Measurements from ENCODE around the gene EHMT1.

EHMT1 gene

DNA sequence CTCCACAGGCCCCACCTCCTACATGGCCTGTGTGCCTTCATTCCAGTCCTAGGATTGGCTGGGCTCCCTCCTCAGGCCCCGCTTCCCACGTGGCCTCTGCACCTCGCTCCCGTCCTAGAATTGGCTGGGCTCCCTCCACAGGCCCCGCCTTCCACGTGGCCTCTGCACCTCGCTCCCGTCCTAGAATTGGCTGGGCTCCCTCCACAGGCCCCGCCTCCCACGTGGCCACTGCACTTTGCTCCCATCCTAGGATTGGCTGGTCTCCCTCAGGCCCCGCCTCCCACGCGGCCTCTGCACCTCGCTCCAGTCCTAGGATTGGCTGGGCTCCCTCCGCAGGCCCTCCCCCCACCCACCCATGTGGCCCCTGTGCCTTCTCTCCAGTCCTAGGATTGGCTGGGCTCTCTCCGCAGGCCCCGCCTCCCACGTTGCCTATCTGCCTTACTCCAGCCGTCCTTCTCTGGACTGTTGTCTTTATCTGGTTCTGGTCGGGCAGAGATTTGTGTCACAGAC lies 213.4 kb downstream of the EHMT1 start:
- Mint-ChIP-seq H3K9me3 (no peaks in the 10 kb centered on the region), H3K27me3 (ENCODE audit: low read depth) (no peaks in the 10 kb centered on the region), H3K27ac (no peak overlapping the region), H3K4me3 (no peak overlapping the region), H3K36me3 (ENCODE audit: low read depth) (peaks cover 51% of the 10 kb centered on the region), H3K4me1 (no peaks in the 10 kb centered on the region)
- TF ChIP-seq, protein P1, sequence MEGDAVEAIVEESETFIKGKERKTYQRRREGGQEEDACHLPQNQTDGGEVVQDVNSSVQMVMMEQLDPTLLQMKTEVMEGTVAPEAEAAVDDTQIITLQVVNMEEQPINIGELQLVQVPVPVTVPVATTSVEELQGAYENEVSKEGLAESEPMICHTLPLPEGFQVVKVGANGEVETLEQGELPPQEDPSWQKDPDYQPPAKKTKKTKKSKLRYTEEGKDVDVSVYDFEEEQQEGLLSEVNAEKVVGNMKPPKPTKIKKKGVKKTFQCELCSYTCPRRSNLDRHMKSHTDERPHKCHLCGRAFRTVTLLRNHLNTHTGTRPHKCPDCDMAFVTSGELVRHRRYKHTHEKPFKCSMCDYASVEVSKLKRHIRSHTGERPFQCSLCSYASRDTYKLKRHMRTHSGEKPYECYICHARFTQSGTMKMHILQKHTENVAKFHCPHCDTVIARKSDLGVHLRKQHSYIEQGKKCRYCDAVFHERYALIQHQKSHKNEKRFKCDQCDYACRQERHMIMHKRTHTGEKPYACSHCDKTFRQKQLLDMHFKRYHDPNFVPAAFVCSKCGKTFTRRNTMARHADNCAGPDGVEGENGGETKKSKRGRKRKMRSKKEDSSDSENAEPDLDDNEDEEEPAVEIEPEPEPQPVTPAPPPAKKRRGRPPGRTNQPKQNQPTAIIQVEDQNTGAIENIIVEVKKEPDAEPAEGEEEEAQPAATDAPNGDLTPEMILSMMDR (IDR thresholded peaks at IDR 0.05; ENCODE audit: unreplicated experiment in 3 of 3): no peak

DNA sequence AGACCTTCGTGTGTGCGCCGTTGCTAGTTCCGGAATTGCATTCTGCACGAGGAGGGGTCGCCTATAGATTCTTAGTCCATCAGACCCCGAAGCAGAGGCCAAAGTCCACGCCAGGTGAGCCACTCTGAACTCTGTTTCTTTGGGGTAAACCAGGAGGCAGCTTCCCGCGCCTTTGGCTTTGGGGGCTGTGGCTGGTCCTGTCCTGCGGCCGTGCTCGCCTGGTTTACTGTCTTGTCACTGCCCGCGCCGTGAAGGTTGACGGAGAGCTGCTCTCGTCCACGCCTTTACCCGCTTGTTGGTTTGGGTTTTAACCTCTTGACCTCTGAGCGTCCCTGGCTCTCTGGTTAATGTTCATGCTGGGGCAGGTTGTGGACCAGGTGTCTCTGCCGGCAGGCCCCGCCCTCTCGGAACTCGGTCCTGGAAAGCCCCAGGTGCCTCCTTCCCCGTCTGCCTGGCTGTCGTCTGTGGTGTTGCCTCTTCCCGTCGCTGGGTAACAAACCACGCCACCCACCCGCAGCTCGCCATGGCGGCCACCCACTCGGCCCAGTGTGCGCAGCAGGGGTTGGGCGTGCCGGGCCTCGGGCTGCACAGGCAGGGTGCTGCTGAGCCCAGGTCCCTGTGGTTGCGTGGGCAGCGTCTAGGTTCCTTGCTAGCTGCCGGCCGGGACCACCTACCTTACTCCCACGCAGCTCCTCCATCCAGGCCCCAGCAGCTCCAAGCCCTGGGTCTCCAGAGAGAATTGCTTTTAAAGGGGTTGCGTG lies 214.2 kb downstream of the EHMT1 start:
- no peak overlapping the region for H3K4me3 Mint-ChIP-seq

DNA sequence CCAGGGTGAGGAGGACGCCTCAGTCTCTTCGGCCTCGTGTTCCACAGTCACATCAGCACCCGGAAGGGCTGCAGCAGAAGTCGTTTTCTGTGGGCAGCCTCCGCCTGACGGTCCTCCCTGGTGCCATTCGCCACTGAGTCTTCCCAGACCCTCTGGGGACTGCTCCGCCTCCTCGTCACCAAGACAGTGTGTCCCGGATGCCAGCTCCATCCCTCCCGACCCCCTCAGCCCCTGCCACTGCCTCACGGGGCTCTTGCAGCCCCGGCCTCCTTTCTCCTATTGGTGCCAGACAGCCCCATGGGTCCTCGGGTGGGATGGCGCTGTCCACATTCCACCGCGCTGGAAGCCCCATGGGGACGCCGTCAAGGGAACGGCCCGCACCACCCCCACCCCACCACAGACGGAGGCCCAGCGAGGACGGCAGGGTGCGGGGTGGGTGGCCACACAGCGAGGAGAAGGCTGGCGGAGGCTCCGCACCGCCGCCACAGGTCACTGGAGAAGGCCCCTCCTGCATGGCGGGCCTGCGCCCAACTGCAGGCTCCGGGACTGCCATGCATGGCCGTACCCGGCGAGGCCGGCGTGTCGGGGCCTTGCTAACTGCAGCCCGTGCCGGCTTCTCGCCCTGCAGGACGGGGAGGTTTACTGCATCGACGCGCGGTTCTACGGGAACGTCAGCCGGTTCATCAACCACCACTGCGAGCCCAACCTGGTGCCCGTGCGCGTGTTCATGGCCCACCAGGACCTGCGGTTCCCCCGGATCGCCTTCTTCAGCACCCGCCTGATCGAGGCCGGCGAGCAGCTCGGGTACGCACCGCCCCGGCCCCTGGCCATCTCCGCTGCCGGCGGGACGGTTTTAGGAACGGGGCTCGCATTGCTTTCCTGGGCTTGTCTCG lies 215.2 kb downstream of the EHMT1 start:
- H3K9me3 Mint-ChIP-seq: peaks cover 4% of the 10 kb centered on the region
- H3K4me1 Mint-ChIP-seq: no peaks in the 10 kb centered on the region
- no peak overlapping the region for H3K27ac Mint-ChIP-seq
- H3K4me3 Mint-ChIP-seq: no peak overlapping the region
- TF ChIP-seq, protein P1 (IDR thresholded peaks at IDR 0.05; ENCODE audit: unreplicated experiment in 3 of 3): no peak
- H3K27me3 Mint-ChIP-seq (ENCODE audit: low read depth): no peaks in the 10 kb centered on the region
- peaks cover 50% of the 10 kb centered on the region for H3K36me3 Mint-ChIP-seq (ENCODE audit: low read depth)

More for the DNA sequence above, 214.2 kb downstream of the EHMT1 start:
- H3K27me3 Mint-ChIP-seq (ENCODE audit: low read depth): no peaks in the 10 kb centered on the region
- no peaks in the 10 kb centered on the region for H3K4me1 Mint-ChIP-seq
- TF ChIP-seq, protein P1 (IDR thresholded peaks at IDR 0.05; ENCODE audit: unreplicated experiment in 3 of 3): no peak
- no peaks in the 10 kb centered on the region for H3K9me3 Mint-ChIP-seq
- no peak overlapping the region for H3K27ac Mint-ChIP-seq
- peaks cover 44% of the 10 kb centered on the region for H3K36me3 Mint-ChIP-seq (ENCODE audit: low read depth)

DNA sequence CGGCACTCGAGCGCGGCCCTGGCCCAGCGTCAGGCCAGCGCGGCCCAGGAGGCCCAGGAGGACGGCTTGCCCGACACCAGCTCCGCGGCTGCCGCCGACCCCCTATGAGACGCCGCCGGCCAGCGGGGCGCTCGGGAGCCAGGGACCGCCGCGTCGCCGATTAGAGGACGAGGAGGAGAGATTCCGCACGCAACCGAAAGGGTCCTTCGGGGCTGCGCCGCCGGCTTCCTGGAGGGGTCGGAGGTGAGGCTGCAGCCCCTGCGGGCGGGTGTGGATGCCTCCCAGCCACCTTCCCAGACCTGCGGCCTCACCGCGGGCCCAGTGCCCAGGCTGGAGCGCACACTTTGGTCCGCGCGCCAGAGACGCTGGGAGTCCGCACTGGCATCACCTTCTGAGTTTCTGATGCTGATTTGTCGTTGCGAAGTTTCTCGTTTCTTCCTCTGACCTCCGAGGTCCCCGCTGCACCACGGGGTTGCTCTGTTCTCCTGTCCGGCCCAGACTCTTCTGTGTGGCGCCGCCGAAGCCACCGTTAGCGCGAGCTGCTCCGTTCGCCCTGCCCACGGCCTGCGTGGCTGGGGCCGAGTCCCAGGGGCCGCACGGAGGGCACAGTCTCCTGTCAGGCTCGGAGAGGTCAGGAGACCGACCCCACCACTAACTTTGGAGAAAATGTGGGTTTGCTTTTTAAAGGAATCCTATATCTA lies 216.2 kb downstream of the EHMT1 start:
- H3K4me1 Mint-ChIP-seq: no peaks in the 10 kb centered on the region
- H3K36me3 Mint-ChIP-seq (ENCODE audit: low read depth): peaks cover 47% of the 10 kb centered on the region

DNA sequence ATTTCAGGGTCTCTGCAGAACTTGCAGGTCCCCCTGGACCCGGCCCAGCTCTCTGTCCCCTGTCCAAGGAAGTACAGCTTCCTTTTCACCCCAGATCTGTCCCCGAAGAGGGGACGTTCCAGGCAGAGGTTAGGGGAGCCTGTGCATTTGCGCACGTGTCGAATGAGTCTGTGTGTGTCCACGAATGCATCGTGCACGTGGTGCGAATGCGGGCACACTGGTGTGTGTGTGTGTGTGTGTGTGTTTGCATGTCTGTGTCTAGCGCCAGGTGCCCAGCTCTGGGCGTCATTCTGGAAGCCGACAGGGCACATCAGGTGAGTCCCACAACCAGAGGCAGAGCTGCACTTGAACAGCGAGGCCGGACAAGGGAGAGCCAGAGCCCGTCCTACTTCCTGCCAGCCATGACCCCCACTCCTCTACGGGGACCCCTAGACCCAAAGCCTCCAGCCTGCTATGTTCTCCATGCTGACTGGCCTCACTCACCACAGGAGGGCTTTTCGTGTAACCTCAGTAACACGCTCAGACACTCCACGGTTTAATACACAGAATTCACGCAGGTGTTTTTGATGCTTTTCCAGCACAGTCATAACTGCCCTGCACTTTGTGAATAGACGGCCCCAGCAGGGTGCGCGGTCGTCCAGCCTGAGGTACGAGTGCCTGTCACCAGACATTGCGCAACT lies 217.5 kb downstream of the EHMT1 start:
- peaks cover 12% of the 10 kb centered on the region for H3K9me3 Mint-ChIP-seq
- no peak overlapping the region for H3K4me3 Mint-ChIP-seq
- H3K27me3 Mint-ChIP-seq (ENCODE audit: low read depth): no peaks in the 10 kb centered on the region
- TF ChIP-seq, protein P1 (IDR thresholded peaks at IDR 0.05; ENCODE audit: unreplicated experiment in 3 of 3): no peak
- no peak overlapping the region for H3K27ac Mint-ChIP-seq
- no peaks in the 10 kb centered on the region for H3K4me1 Mint-ChIP-seq
- peaks cover 45% of the 10 kb centered on the region for H3K36me3 Mint-ChIP-seq (ENCODE audit: low read depth)

More for the DNA sequence above, 216.2 kb downstream of the EHMT1 start:
- peaks cover 9% of the 10 kb centered on the region for H3K9me3 Mint-ChIP-seq
- no peak overlapping the region for H3K4me3 Mint-ChIP-seq
- no peak overlapping the region for H3K27ac Mint-ChIP-seq
- H3K27me3 Mint-ChIP-seq (ENCODE audit: low read depth): no peaks in the 10 kb centered on the region
- TF ChIP-seq, protein P1 (IDR thresholded peaks at IDR 0.05; ENCODE audit: unreplicated experiment in 3 of 3): no peak
